HepG2 (cell line): Measurements from ENCODE around the gene SDK2. TPM values are rescaled to one million over a fixed set of nuclear protein-coding genes. Genes with fewer than 3 reads are reported as not detected.

Experiments
- BRF2 ChIP-seq: sonication (generic); formaldehyde crosslinking; IDR thresholded peaks from 2 replicates; pipeline ENCODE4 v1.8.1; 2022; ENCODE audit warnings: mild to moderate bottlenecking, missing genetic modification reagents
- CCDC6 ChIP-seq: sonication (generic); formaldehyde crosslinking; IDR thresholded peaks from 2 replicates; pipeline ENCODE4 v1.8.1; 2022; ENCODE audit warnings: mild to moderate bottlenecking, missing genetic modification reagents, moderate library complexity
- CREB3 ChIP-seq: sonication (generic); formaldehyde crosslinking; IDR thresholded peaks from 2 replicates; pipeline ENCODE4 v1.5.0; 2020; ENCODE audit warnings: missing genetic modification reagents
- GMEB1 ChIP-seq: sonication (generic); formaldehyde crosslinking; IDR thresholded peaks from 2 replicates; pipeline ENCODE4 v1.5.1; 2020; ENCODE audit warnings: missing genetic modification reagents, mild to moderate bottlenecking, borderline replicate concordance
- KDM5A ChIP-seq: fragments of 200-600 bp; sonication (generic); IDR thresholded peaks from 2 replicates; pipeline ENCODE4 v1.7.0; 2018; ENCODE audit warnings: antibody characterized with exemption, mild to moderate bottlenecking, low read length, borderline replicate concordance
- KDM6A ChIP-seq: IDR thresholded peaks from 2 replicates; pipeline ENCODE4 v1.6.1; 2016; ENCODE audit warnings: low read depth
- MAFF ChIP-seq: IDR thresholded peaks from 2 replicates; pipeline ENCODE4 v1.6.1; 2011; ENCODE audit warnings: low read depth, low read length, improper control_type of control experiment
- MYC ChIP-seq: sonication (generic); formaldehyde crosslinking; IDR thresholded peaks from 2 replicates; pipeline ENCODE4 v1.9.0; 2021; ENCODE audit warnings: missing genetic modification reagents, borderline replicate concordance
- NFE2L2 ChIP-seq: fragments of 150-350 bp; IDR thresholded peaks from 2 replicates; pipeline ENCODE4 v1.6.1; 2014; ENCODE audit warnings: low read length
- RBM22 ChIP-seq: fragments of 200-400 bp; formaldehyde crosslinking; optimal IDR thresholded peaks from 2 replicates; pipeline ENCODE3; 2017; ENCODE audit warnings: mild to moderate bottlenecking, low read length, moderate library complexity
- SALL2 ChIP-seq: sonication (generic); formaldehyde crosslinking; IDR thresholded peaks from 2 replicates; pipeline ENCODE4 v1.8.1; 2023; ENCODE audit warnings: mild to moderate bottlenecking, missing genetic modification reagents, inconsistent platforms
- SMAD9 ChIP-seq: sonication (generic); formaldehyde crosslinking; IDR thresholded peaks from 2 replicates; pipeline ENCODE4 v1.5.1; 2020; ENCODE audit warnings: mild to moderate bottlenecking, missing genetic modification reagents
- SNAI1 ChIP-seq: sonication (generic); formaldehyde crosslinking; IDR thresholded peaks from 2 replicates; pipeline ENCODE4 v1.5.0; 2020; ENCODE audit warnings: mild to moderate bottlenecking, missing genetic modification reagents, borderline replicate concordance
- TCF7 ChIP-seq: sonication (generic); IDR thresholded peaks from 2 replicates; pipeline ENCODE4 v1.6.1; 2016; ENCODE audit warnings: antibody characterized with exemption, low read depth
- TRIM22 ChIP-seq: fragments of 450-650 bp; IDR thresholded peaks from 2 replicates; pipeline ENCODE4 v1.6.1; 2017
- ZBTB21 ChIP-seq: sonication (generic); formaldehyde crosslinking; IDR thresholded peaks from 2 replicates; pipeline ENCODE4 v1.4.0; 2020; ENCODE audit warnings: missing genetic modification reagents
- ZNF207 ChIP-seq: fragments of 450-650 bp; IDR thresholded peaks from 2 replicates; pipeline ENCODE4 v1.6.1; 2016; ENCODE audit warnings: antibody characterized with exemption, borderline replicate concordance
- ZNF264 ChIP-seq: sonication (generic); formaldehyde crosslinking; IDR thresholded peaks from 2 replicates; pipeline ENCODE4 v1.4.0; 2020; ENCODE audit warnings: missing genetic modification reagents
- ZNF569 ChIP-seq: sonication (generic); formaldehyde crosslinking; IDR thresholded peaks from 2 replicates; pipeline ENCODE4 v1.5.0; 2020; ENCODE audit warnings: mild to moderate bottlenecking, missing genetic modification reagents, moderate library complexity, borderline replicate concordance
- ZNF749 ChIP-seq: sonication (generic); formaldehyde crosslinking; IDR thresholded peaks from 2 replicates; pipeline ENCODE4 v1.8.0; 2022; ENCODE audit warnings: mild to moderate bottlenecking, missing genetic modification reagents, moderate library complexity, borderline replicate concordance
- ZNF891 ChIP-seq: sonication (generic); formaldehyde crosslinking; IDR thresholded peaks from 2 replicates; pipeline ENCODE4 v1.5.0; 2020; ENCODE audit warnings: mild to moderate bottlenecking, missing genetic modification reagents
- polyA plus RNA-seq, 8 experiments: library from polyadenylated mRNA; depleted of rRNA in 3 of 8; stranded (reverse) in 7 of 8; unstranded in 1 of 8; fragments of >200 nt; fragmentation: Illumina TruSeq in 4 of 8; extraction: Trizol in 4 of 8; gene quantifications; 2 replicates each; pipeline versions ENCODE4 v1.2.1 to v1.2.3, GENCODE V29; 2011 to 2016; ENCODE audit warnings: low read depth in 4 of 8, missing spikeins in 1 of 8, mixed read lengths in 1 of 8; ENCODE audit not compliant: insufficient read depth in 1 of 8
- total RNA-seq, 5 experiments: library from RNA; depleted of rRNA; stranded (reverse); fragments of >200 nt; fragmentation: Illumina TruSeq; extraction: Trizol; gene quantifications; 2 replicates each; pipeline ENCODE4 v1.2.3, GENCODE V29; 2016; ENCODE audit warnings: low read depth in 1 of 5
- TF ChIP-seq, protein P1 (sequence below): sonication (generic); formaldehyde crosslinking; IDR thresholded peaks from 2 replicates; pipeline ENCODE4 v1.4.0; 2020; ENCODE audit warnings: mild to moderate bottlenecking, missing genetic modification reagents, borderline replicate concordance
- TF ChIP-seq, protein P2 (sequence below): IDR thresholded peaks from 2 replicates; pipeline ENCODE4 v1.6.1; 2016; ENCODE audit warnings: mild to moderate bottlenecking, missing biosample characterization, missing genetic modification reagents

The SDK2 gene
- total and polyA plus RNA-seq, 2 of the 13 experiments (the other 11 are each of a cell fraction or from before 2014, with no cell fraction given), result not detected

GRCh38 chr17:73288534-73289302 lies 355.5 kb downstream of the SDK2 start (continued):
- TF ChIP-seq, protein P1, sequence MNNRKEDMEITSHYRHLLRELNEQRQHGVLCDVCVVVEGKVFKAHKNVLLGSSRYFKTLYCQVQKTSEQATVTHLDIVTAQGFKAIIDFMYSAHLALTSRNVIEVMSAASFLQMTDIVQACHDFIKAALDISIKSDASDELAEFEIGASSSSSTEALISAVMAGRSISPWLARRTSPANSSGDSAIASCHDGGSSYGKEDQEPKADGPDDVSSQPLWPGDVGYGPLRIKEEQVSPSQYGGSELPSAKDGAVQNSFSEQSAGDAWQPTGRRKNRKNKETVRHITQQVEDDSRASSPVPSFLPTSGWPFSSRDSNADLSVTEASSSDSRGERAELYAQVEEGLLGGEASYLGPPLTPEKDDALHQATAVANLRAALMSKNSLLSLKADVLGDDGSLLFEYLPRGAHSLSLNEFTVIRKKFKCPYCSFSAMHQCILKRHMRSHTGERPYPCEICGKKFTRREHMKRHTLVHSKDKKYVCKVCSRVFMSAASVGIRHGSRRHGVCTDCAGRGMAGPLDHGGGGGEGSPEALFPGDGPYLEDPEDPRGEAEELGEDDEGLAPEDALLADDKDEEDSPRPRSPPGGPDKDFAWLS, result no peak; the same call in 1 of the 2 replicates
- TF ChIP-seq KDM6A (CRISPR knock-in tag), result peak; percentile 85
- TF ChIP-seq BRF2 (CRISPR knock-in tag), result peak; percentile 86; the same call in 1 of the 2 replicates
- TF ChIP-seq ZNF749 (CRISPR knock-in tag), result no peak
- TF ChIP-seq KDM5A, result peak; percentile 35; the same call in 1 of the 2 replicates
- TF ChIP-seq SALL2 (CRISPR knock-in tag), result no peak; the same call in 1 of the 2 replicates
- TF ChIP-seq CREB3 (CRISPR knock-in tag), result no peak
- TF ChIP-seq RBM22, result peak; percentile 91
- peak; percentile 45; the same call in 1 of the 2 replicates for TF ChIP-seq ZNF891 (CRISPR knock-in tag)
- TF ChIP-seq MAFF, result no peak
- TF ChIP-seq, protein P2, sequence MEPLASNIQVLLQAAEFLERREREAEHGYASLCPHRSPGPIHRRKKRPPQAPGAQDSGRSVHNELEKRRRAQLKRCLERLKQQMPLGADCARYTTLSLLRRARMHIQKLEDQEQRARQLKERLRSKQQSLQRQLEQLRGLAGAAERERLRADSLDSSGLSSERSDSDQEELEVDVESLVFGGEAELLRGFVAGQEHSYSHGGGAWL (CRISPR knock-in tag), result peak; percentile 48; the same call in 1 of the 2 replicates
- TF ChIP-seq SMAD9 (CRISPR knock-in tag), result no peak
- TF ChIP-seq ZNF207, result no peak
- peak; percentile 69 for TF ChIP-seq GMEB1 (CRISPR knock-in tag)
- TF ChIP-seq ZNF264 (CRISPR knock-in tag), result peak; percentile 96
- peak; percentile 36; the same call in 1 of the 2 replicates for TF ChIP-seq CCDC6
- TF ChIP-seq SNAI1 (CRISPR knock-in tag), result no peak
- no peak for TF ChIP-seq NFE2L2
- TF ChIP-seq ZBTB21 (CRISPR knock-in tag), result peak; percentile 67; the same call in 1 of the 2 replicates
- TF ChIP-seq TRIM22, result no peak
- no peak for TF ChIP-seq ZNF569 (CRISPR knock-in tag)
- TF ChIP-seq TCF7, result peak; percentile 58
- TF ChIP-seq MYC (CRISPR knock-in tag), result peak; percentile 88
